Right lobe of liver (tissue), 6 donors: Measurements from ENCODE around the gene MFAP3. TPM values are rescaled to one million over a fixed set of nuclear protein-coding genes. Genes with fewer than 3 reads are reported as not detected.

Experiments
- ATAC-seq, 4 donors: fragments of 200-7000 bp; cut with Tn5 transposase; one replicate each; pipeline ENCODE4 v1.9.1; 2020; ENCODE audit warnings: mild to moderate bottlenecking in 4 of 4, moderate library complexity in 4 of 4
- DNase-seq, 3 donors: peaks; one replicate each; pipeline ENCODE4 v3.0.0-alpha.2; 2020
- H3K27ac ChIP-seq, 3 donors: fragments of 200-600 bp; one replicate each; pipeline ENCODE4 v1.8.0; 2022
- H3K27me3 ChIP-seq, 2 donors: fragments of 200-600 bp; one replicate each; pipeline ENCODE4 v1.8.0; 2022
- H3K36me3 ChIP-seq, 4 donors: fragments of 200-600 bp; sonication (generic) in 1 of 4; one replicate each; pipeline versions ENCODE4 v1.5.1 to v1.8.0; 2017 to 2022; ENCODE audit warnings: control low read depth in 1 of 4
- H3K4me1 ChIP-seq, 4 donors: fragments of 200-600 bp; sonication (generic) in 1 of 4; one replicate each; pipeline versions ENCODE4 v1.5.1 to v1.8.0; 2017 to 2022; ENCODE audit warnings: control low read depth in 1 of 4
- H3K4me3 ChIP-seq, 3 donors: fragments of 200-600 bp; one replicate each; pipeline ENCODE4 v1.8.0; 2022
- H3K9me3 ChIP-seq, 4 donors: fragments of 200-600 bp; sonication (generic) in 1 of 4; one replicate each; pipeline versions ENCODE4 v1.5.1 to v1.8.0; 2017 to 2022; ENCODE audit warnings: control low read depth in 1 of 4
- CTCF ChIP-seq, 4 donors: fragments of 200-600 bp in 3 of 4; fragments of 450-650 bp in 1 of 4; IDR thresholded peaks; one replicate each; pipeline versions ENCODE4 v1.5.1 to v1.8.0; 2016 to 2022; ENCODE audit warnings: antibody characterized with exemption in 4 of 4, mild to moderate bottlenecking in 2 of 4
- POLR2A ChIP-seq: fragments of 450-650 bp; IDR thresholded peaks from one replicate; pipeline ENCODE4 v1.6.1; 2017; ENCODE audit warnings: antibody characterized with exemption, mild to moderate bottlenecking
- WGBS: methylation state at CpG from one replicate; pipeline ENCODE4 v1.1.6; 2018; ENCODE audit warnings: low coverage, low lambda C conversion rate; ENCODE audit not compliant: insufficient coverage; ENCODE audit errors: missing lambda C conversion rate; 5-methylcytosine and 5-hydroxymethylcytosine counted together
- intact Hi-C, 2 donors: fragments of 100-400 bp; cut with DNase I; formaldehyde crosslinking; loops; one replicate each; pipeline versions ENCODE4 v1.11.2 to v1.14.1; 2022
- total RNA-seq, 6 experiments: library from RNA; depleted of rRNA in 2 of 6; stranded (reverse); fragments of >200 nt in 2 of 6; fragmentation: NEBNext Ultra II Directional in 3 of 6; extraction: Animal tissue kit (Norgen Biotek cat#: 25700) in 3 of 6; gene quantifications; one replicate each; pipeline versions ENCODE4 v1.1.0 to v1.2.4, GENCODE V29; 2016 to 2023
- donor health status: DM: no; HTN: yes; CAD: no.
- donor health status: DM: no; HTN: no; CAD: no.
- donor health status: DM: no; HTN: no; CAD: no.
- donor health status: DM: no; HTN: yes; CAD: no.
- donor health status: DM: no; HTN: yes; CAD: no.

Gene MFAP3
- total RNA-seq, 6 experiments from 2014 or later: 14.8 to 29.8 (median 16.1) TPM

GRCh38 chr5:154034944-154035343 lies 3.8 kb upstream of the MFAP3 start:
- ATAC-seq (no peak), DNase-seq (no peak)
- WGBS: 93% methylated on average over 3 of the region's 3 CpGs
- peaks cover 0 to 15% (median 7%) of the 10 kb centered on the region in 4 donors for H3K4me1 ChIP-seq
- TF ChIP-seq CTCF (IDR thresholded peaks at IDR 0.05): no peak
- no peak for TF ChIP-seq POLR2A
- no peaks in the 10 kb centered on the region for H3K9me3 ChIP-seq
- H3K4me3 ChIP-seq: no peak overlapping the region
- intact Hi-C loops: no loop called here
- H3K27me3 ChIP-seq: no peaks in the 10 kb centered on the region
- no peaks in the 10 kb centered on the region for H3K36me3 ChIP-seq
- no peak overlapping the region for H3K27ac ChIP-seq

DNA sequence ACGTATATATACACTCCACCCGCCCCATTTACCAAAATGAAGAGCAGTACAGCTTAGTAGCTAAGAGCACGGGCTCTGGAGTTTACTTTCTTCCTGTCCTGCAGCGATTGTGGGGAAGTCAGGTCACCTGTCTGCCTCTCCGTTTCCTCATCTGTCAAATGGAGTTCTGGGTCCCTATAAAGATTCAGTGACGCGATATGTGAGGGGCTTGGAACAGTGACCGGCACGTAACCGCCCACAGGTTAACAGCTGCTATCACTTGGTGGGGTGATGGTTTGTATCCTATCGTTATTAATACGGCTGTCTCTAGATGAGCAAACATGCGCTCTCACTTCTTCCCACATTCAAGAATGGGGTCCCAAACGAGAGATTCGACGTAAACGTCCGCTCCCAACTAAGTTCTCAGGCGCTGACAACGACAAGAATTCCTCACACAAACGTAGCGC lies 483 bp upstream of the MFAP3 start:
- peaks cover 0 to 17% (median 8%) of the 10 kb centered on the region in 4 donors for H3K4me1 ChIP-seq
- TF ChIP-seq POLR2A (no peak), CTCF (IDR thresholded peaks at IDR 0.05) (no peak)
- under 1% methylated on average over 22 of the region's 22 CpGs for WGBS
- intact Hi-C loops: no loop called here
- H3K9me3 ChIP-seq: no peaks in the 10 kb centered on the region
- H3K27me3 ChIP-seq: no peaks in the 10 kb centered on the region
- H3K36me3 ChIP-seq: no peaks in the 10 kb centered on the region
- H3K27ac ChIP-seq: peak overlapping the region; percentile 50 to 87 (median 61)
- H3K4me3 ChIP-seq: peak overlapping the region; percentile 71 to 77 (median 74)
- DNase-seq: peak in 1 of 3 donors; percentile 26
- peak; percentile 43 to 52 (median 49) for ATAC-seq

DNA sequence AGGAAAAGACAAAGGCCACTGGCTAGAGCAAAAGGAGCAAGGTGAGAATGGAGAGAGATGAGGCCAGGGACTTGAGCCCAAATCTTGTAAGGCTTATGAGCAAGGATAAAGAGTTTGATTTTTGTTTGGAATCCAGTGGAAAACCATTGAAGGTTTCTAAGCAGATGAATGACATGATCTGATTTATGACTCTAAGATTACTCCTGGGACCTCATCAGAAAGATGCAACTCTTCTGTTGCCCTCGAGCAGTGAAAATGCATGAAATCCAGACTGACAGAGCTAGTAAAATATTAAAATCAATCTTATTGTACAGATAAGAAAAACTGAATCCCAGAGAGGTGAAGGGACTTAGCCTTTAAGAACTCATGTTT lies 677 bp downstream of the MFAP3 start:
- Histone ChIP-seq H3K27ac (peak overlapping the region in 2 of 3 donors; percentile 61 to 87), H3K4me3 (peak overlapping the region; percentile 71 to 77 (median 74)), H3K27me3 (no peaks in the 10 kb centered on the region), H3K36me3 (no peaks in the 10 kb centered on the region), H3K9me3 (no peaks in the 10 kb centered on the region), H3K4me1 (peaks cover 0 to 17% (median 8%) of the 10 kb centered on the region in 4 donors)
- no peak for DNase-seq
- no peak for ATAC-seq
- intact Hi-C loops: no loop called here
- WGBS: 35% methylated on average over 1 of the region's 1 CpG
- TF ChIP-seq CTCF (IDR thresholded peaks at IDR 0.05) (no peak), POLR2A (no peak)

DNA sequence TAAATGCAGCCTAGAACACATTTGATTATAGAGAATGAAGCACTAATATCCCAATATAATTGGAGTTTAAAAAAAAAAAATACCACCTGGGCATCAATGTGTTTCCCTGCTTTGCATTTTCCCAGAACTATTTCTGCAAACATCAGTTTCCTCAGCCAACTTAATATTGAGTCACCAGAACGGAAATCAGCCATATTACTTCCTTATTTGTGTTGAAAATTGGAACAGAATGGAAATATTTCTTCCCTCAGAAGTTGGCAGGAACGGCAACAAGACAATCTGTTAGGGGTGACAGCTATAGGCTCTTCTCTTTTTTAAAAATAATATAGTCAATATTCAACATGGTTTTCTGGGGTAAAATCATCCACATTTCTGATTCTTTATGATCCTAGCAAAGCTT lies 4.0 kb downstream of the MFAP3 start:
- Histone ChIP-seq H3K4me3 (no peak overlapping the region), H3K4me1 (peaks cover 0 to 11% (median 5%) of the 10 kb centered on the region in 4 donors), H3K36me3 (no peaks in the 10 kb centered on the region), H3K9me3 (no peaks in the 10 kb centered on the region), H3K27ac (peak overlapping the region in 1 of 3 donors; percentile 26), H3K27me3 (no peaks in the 10 kb centered on the region)
- 37% methylated on average over 2 of the region's 2 CpGs for WGBS
- TF ChIP-seq CTCF (IDR thresholded peaks at IDR 0.05) (no peak), POLR2A (no peak)
- intact Hi-C loops: no loop called here
- DNase-seq (no peak), ATAC-seq (peak in 1 of 4 donors; percentile 6)

- TF ChIP-seq CTCF (IDR thresholded peaks at IDR 0.05) (no peak), POLR2A (no peak)
- Histone ChIP-seq H3K4me3 (no peak overlapping the region), H3K9me3 (no peaks in the 10 kb centered on the region), H3K27ac (no peak overlapping the region), H3K36me3 (no peaks in the 10 kb centered on the region), H3K27me3 (no peaks in the 10 kb centered on the region), H3K4me1 (peaks cover 0 to 10% (median 3%) of the 10 kb centered on the region in 4 donors)
- DNase-seq (no peak), ATAC-seq (no peak)
- 74% methylated on average over 3 of the region's 3 CpGs for WGBS
- intact Hi-C loops: no loop called here
Observed at GRCh38 chr5:154044099-154044498, 5.3 kb downstream of the MFAP3 start.
